Spleen (tissue), 7 donors: ENCODE measurements around the gene CHD1.

Experiments used
- CTCF ChIP-seq, 11 experiments: fragments of 200-600 bp in 7 of 11; fragments of 450-650 bp in 4 of 11; sonication (generic) in 4 of 11; IDR thresholded peaks in 8 of 11; conservative IDR thresholded peaks in 3 of 11; 1 replicate in 7 of 11; 2 replicates in 4 of 11; pipeline versions ENCODE4 v1.4.0 to v1.8.0; 2016 to 2021; ENCODE audit warnings: antibody characterized with exemption in 11 of 11, inconsistent platforms in 4 of 11, mild to moderate bottlenecking in 1 of 11
- POLR2AphosphoS5 ChIP-seq, 3 donors: sonication (generic); formaldehyde crosslinking; IDR thresholded peaks; one replicate each; pipeline ENCODE4 v1.5.1; 2017; ENCODE audit warnings: antibody characterized with exemption in 3 of 3
- donor health status: DM: no; HTN: no; CAD: no; lungs with moderate emphysema.
- donor health status: DM: no; HTN: no; CAD: no.
- donor health status: DM: no; HTN: no; CAD: no.

GRCh38 chr5:98804066-98804465 is 124.7 kb downstream of the CHD1 start:
- TF ChIP-seq CTCF (IDR thresholded peaks at IDR 0.05 in 8 of 11, conservative IDR thresholded peaks at IDR 0.05 in 3 of 11) (no peak), POLR2AphosphoS5 (IDR thresholded peaks at IDR 0.05) (no peak)
